ENCODE measurements around the gene ING5.
A peak's percentile ranks its signal among the peaks of the same experiment; 100 is the strongest.

ING5 gene

DNA sequence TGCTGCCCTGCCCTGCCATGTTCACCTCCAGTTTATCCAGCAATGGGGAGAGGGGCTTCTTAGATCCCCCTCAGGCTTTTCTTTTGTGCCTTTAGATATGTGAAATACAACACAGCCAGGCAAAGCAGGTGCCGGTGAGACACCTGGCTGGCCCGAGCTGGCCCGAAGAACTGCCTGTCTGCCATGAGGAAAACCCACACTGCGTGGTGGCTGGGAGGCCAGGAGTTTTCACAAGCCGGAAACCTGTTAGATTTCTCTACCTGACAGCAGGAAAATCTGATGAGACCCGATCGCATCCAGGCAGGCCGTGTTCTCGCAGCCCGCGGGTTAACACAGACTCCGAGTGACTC is 69.1 kb downstream of the ING5 start:
- no peak for TF ChIP-seq CTCF (IDR thresholded peaks at IDR 0.05; ENCODE audit: low read length, missing control alignments)
- no peak overlapping the region for H3K4me3 ChIP-seq (replicated peaks; ENCODE audit: low read depth, low read length)
- no peak for DNase-seq (ENCODE audit: low read depth)

- H3K4me3 ChIP-seq (replicated peaks; ENCODE audit: low read depth, low read length): no peak overlapping the region
- no peak for TF ChIP-seq CTCF (IDR thresholded peaks at IDR 0.05; ENCODE audit: low read length, missing control alignments)
- DNase-seq (ENCODE audit: low read depth): peak; percentile 33
Measured at GRCh38 chr2:241771286-241772062, 69.6 kb downstream of the ING5 start.

- DNase-seq (ENCODE audit: low read depth): no peak
- no peak for TF ChIP-seq CTCF (IDR thresholded peaks at IDR 0.05; ENCODE audit: low read length, missing control alignments)
- no peak overlapping the region for H3K4me3 ChIP-seq (replicated peaks; ENCODE audit: low read depth, low read length)
Measured at GRCh38 chr2:241772063-241772499, 70.2 kb downstream of the ING5 start.

DNA sequence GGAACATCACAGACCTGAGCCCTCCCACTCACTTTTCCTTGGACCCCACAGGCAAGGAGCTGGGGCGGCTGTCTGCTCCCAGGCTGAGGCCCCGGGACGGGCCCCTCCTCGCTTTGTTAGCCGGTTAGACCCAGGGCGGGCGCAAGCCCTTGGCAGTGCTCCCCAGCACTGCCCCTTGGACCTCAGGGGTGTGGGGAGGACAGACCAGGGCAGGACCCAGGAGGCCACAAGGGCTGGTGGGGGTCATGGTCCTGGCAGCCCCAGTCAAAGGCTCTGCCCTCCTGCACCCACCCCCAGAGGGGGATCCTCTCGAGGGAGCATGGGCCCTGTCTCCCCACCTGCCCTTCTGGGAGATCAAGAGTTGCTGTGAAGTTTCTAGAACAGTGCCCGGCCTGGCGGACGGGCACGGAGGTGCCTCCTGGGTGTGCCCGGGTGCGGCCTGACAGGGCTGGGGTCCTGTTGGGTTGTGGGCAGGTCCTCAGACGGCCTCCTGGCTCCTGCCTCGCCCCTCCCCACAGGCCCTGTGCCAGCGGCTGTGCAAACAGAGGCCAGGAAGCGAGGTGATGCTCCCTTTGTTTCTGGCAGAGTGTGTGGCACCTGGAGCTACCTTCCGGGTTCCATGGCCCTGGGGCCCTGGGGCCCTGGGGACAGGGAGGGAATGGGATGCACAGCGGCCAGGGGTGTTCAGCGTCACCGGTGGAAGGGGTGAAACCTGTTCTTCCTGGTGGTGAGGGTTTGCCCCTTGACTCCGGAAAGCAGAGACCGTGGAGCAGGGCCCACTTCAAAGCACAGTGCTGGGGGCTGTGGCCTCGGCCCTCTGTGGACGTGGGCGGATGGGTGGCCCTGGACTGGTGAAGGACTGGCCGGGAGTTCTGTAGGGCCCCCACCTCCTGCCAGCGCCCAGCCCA is 71.9 kb downstream of the ING5 start:
- DNase-seq (ENCODE audit: low read depth): no peak
- H3K4me3 ChIP-seq (replicated peaks; ENCODE audit: low read depth, low read length): no peak overlapping the region
- no peak for TF ChIP-seq CTCF (IDR thresholded peaks at IDR 0.05; ENCODE audit: low read length, missing control alignments)

DNA sequence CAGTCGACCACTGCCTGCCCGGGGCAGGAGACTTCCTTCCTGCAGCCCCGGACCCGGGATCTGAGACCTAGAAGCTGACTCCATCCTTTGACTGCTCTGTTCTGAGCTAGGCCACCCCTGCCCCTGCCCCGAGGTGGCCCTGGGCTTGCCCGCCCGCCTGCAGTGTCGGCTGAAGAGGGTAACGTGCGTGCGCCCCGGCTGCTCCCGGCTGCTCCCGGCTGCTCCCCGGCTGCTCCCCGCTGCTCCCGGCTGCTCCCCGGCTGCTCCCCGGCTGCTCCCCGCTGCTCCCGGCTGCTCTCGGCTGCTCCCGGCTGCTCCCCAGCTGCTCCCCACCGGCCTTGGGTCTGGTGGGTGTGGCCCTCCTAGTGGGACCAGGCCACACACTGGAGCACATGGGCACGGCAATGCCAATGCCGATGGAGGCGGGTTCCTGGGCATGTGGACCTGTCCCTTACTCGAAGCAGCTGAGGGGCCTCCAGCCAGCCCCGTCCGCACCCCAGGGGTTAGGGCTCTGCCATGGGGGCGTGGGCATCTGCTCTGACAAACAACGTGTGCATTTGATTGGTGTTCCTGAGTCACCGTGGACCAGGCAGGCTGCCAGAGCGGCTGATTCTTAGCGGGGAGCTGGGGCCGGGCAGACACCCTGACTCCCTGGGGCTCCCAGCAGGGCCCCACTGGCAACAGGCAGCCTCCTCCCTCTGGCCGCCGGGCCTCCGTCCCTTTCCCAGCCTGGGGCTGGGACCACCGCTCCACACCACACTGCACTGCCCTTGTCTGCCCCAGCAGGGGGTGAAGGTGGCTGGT is 72.8 kb downstream of the ING5 start:
- no peak for TF ChIP-seq CTCF (IDR thresholded peaks at IDR 0.05; ENCODE audit: low read length, missing control alignments)
- peak; percentile 41 for DNase-seq (ENCODE audit: low read depth)

GRCh38 chr2:241775223-241776177 is 73.7 kb downstream of the ING5 start:
- no peak for DNase-seq (ENCODE audit: low read depth)
- TF ChIP-seq CTCF (IDR thresholded peaks at IDR 0.05; ENCODE audit: low read length, missing control alignments): no peak
- H3K4me3 ChIP-seq (replicated peaks; ENCODE audit: low read depth, low read length): no peak overlapping the region

More for the DNA sequence above, 72.8 kb downstream of the ING5 start:
- no peak overlapping the region for H3K4me3 ChIP-seq (replicated peaks; ENCODE audit: low read depth, low read length)

All from fibroblast of pulmonary artery (primary cell).